Measurements from ENCODE around the gene ADGRE2. TPM values are rescaled to one million over a fixed set of nuclear protein-coding genes. Genes with fewer than 3 reads are reported as not detected.

The ADGRE2 gene
- total RNA-seq, 1 experiment from 2014 or later, result 1.2 TPM

DNA sequence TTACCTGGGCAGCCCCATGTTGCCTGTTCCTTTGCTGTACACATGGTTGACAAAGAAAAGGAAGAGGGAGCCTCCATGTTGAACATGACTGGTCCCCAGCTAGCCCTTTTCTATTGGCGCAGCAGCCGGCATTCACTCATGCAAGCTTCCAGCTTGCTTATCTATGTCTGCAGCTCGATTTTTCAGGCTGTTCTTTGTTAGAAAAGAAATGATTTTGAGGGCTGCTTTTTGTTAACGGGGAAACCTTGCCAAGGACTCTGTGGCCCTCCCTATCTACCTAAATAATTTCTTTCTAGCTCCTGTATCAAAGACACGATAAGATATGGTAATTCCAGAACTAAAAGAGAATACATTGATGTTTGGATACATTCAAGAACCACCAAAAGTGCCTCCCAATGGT, 20.4 kb upstream of the ADGRE2 start:
- no peak overlapping the region for H3K4ac ChIP-seq (ENCODE audit: low read depth, low read length)
- DNase-seq, result no peak
- no peak overlapping the region for H2AK5ac ChIP-seq (ENCODE audit: insufficient read length, low read length)
- H3K79me1 ChIP-seq (ENCODE audit: insufficient read depth, low read depth, low read length, poor library complexity, severe bottlenecking), result no peaks in the 10 kb centered on the region
- TF ChIP-seq, protein P1, sequence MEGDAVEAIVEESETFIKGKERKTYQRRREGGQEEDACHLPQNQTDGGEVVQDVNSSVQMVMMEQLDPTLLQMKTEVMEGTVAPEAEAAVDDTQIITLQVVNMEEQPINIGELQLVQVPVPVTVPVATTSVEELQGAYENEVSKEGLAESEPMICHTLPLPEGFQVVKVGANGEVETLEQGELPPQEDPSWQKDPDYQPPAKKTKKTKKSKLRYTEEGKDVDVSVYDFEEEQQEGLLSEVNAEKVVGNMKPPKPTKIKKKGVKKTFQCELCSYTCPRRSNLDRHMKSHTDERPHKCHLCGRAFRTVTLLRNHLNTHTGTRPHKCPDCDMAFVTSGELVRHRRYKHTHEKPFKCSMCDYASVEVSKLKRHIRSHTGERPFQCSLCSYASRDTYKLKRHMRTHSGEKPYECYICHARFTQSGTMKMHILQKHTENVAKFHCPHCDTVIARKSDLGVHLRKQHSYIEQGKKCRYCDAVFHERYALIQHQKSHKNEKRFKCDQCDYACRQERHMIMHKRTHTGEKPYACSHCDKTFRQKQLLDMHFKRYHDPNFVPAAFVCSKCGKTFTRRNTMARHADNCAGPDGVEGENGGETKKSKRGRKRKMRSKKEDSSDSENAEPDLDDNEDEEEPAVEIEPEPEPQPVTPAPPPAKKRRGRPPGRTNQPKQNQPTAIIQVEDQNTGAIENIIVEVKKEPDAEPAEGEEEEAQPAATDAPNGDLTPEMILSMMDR (conservative IDR thresholded peaks at IDR 0.05), result no peak
- WGBS (ENCODE audit: extremely low coverage, insufficient read length, low lambda C conversion rate), result no CpG with 5 or more reads among the region's 5 CpGs
- no peak overlapping the region for H2BK15ac ChIP-seq (ENCODE audit: low read depth, low read length)
- no peak overlapping the region for H3K27ac Mint-ChIP-seq
- no peak overlapping the region for H3T11ph ChIP-seq (ENCODE audit: low read length)
- H3K18ac ChIP-seq (ENCODE audit: insufficient read length, low read depth, low read length), result no peak overlapping the region
- no peak overlapping the region for H2AFZ ChIP-seq (ENCODE audit: low read length)
- no peaks in the 10 kb centered on the region for H4K20me1 ChIP-seq (ENCODE audit: control insufficient read depth, insufficient read depth, insufficient read length)
- H3K36me3 Mint-ChIP-seq (ENCODE audit: insufficient read depth in 1 of 3, low read depth in 3 of 3), result peaks cover 0 to 12% (median 7%) of the 10 kb centered on the region in 3 experiments; a peak in 4 of 7 replicates
- H3K23ac ChIP-seq (ENCODE audit: insufficient read length, low read depth, low read length), result no peak overlapping the region
- H4K5ac ChIP-seq (ENCODE audit: insufficient read length, low read depth, low read length), result no peak overlapping the region
- no peaks in the 10 kb centered on the region for H3K27me3 ChIP-seq (ENCODE audit: insufficient read depth, low read length)
- no peak overlapping the region for H2BK5ac ChIP-seq (ENCODE audit: insufficient read length, low read length)
- no peaks in the 10 kb centered on the region for H3K4me1 ChIP-seq (ENCODE audit: insufficient read depth, low read length)
- no peaks in the 10 kb centered on the region for H3K9me3 ChIP-seq (ENCODE audit: control insufficient read depth, low read depth, low read length)
- H3K27ac ChIP-seq (ENCODE audit: insufficient read length, low read depth, low read length), result no peak overlapping the region
- H2BK120ac ChIP-seq (ENCODE audit: low read depth, low read length, poor library complexity, severe bottlenecking), result no peak overlapping the region
- peaks cover 33 to 83% of the 10 kb centered on the region in 2 experiments for H3K9me3 Mint-ChIP-seq
- no peaks in the 10 kb centered on the region for H3K23me2 ChIP-seq (ENCODE audit: insufficient read length, low read depth, low read length, poor library complexity, severe bottlenecking)
- H3K14ac ChIP-seq (ENCODE audit: insufficient read depth, low read length), result no peak overlapping the region
- no peak overlapping the region for H3K9ac ChIP-seq (ENCODE audit: extremely low read depth, insufficient read length, low read length)
- no peak overlapping the region for H4K91ac ChIP-seq (ENCODE audit: insufficient read length, low read depth, low read length)
- no peaks in the 10 kb centered on the region for H3K79me2 ChIP-seq (ENCODE audit: insufficient read depth, low read length)
- no peak overlapping the region for H3K56ac ChIP-seq (ENCODE audit: insufficient read length, low read depth, low read length)
- H3K4me1 Mint-ChIP-seq, result no peaks in the 10 kb centered on the region
- peaks cover 2% of the 10 kb centered on the region for H3K27me3 Mint-ChIP-seq (ENCODE audit: low read depth)
- H4K8ac ChIP-seq (replicated peaks; ENCODE audit: insufficient read length, low read depth, low read length), result no peak overlapping the region
- H2BK20ac ChIP-seq (ENCODE audit: low read depth, low read length, poor library complexity, severe bottlenecking), result no peak overlapping the region
- no peak overlapping the region for H2BK12ac ChIP-seq (ENCODE audit: insufficient read length, low read depth, low read length)
- H3K4me3 Mint-ChIP-seq, result no peak overlapping the region
- no peak overlapping the region for H3K4me2 ChIP-seq (ENCODE audit: insufficient read depth, insufficient read length, low read length)
